Stimulated activated CD4-positive, alpha-beta T cell treated with anti-CD3 and anti-CD28 coated beads, TNF-alpha, amount 100 ng/mL, for 24 hours (primary cell): ENCODE results near the gene ADAM30.

ENCODE experiments used
- DNase-seq, 3 experiments: peaks; one replicate each; pipeline ENCODE4 v3.0.0-alpha.2; 2020; ENCODE audit warnings: low read depth in 3 of 3

ADAM30 gene

DNA sequence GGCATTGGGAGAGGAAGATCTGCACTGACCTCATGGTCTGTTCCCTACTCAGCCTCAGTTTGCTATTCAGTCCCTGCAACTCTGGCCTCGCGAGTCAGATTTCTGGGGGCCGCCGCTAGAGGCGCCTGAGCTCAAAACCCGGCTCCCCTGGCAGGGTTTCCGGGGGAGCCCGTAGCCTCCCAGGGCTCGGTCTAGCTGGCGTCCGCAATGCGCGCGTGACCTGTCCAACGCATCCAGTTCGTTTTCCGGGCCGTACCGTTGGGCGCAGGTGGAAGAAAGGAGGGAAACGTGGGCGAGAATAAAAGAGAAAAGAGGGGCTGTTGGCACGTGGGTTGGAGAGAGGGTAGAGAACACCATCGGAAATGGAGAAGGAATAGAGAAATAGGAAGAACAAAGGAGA is at the start of gene ADAM30:
ADAM30 (minus strand) TSS at position 213 of the 400 bp plus-strand sequence; CDS start at position 34, 179 bp downstream.
- no peak for DNase-seq

DNA sequence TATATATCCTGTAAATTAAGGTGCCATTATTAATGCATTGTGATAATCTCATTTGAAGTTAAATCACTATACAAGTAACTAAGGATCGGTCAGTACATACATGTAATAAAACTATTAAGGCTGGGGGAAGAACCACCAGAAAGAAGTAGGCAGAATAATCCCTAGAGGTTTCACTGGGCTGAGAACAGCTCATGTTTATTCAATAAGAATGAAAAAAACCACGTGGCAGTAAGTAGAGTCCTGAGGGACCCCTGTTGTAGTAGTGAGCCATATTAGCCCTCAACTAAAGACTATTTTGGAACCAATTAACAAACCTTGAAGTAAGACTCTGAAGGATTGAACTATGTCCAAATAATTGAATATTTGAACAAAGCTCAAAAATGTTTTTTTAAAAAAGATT is 46.9 kb upstream of the ADAM30 start:
- DNase-seq = no peak

DNA sequence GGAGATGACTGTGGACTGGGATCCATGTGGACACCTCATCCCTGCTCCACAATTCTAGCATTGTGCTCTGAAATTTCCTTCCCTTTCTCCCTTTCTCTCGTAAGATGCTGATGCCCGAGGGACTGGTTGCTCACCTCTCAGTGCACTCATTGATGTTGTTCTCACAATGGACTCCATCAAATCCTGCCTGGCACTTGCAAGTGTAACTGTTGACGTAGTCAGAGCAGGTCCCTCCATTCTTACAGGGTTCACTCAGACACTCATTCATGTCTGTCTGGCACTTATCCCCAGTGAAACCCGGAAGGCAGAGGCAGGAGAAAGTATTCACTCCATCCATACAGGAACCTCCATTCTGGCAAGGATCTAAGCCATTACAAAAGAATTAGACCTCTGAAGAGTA is 45.1 kb upstream of the ADAM30 start:
- no peak for DNase-seq

DNA sequence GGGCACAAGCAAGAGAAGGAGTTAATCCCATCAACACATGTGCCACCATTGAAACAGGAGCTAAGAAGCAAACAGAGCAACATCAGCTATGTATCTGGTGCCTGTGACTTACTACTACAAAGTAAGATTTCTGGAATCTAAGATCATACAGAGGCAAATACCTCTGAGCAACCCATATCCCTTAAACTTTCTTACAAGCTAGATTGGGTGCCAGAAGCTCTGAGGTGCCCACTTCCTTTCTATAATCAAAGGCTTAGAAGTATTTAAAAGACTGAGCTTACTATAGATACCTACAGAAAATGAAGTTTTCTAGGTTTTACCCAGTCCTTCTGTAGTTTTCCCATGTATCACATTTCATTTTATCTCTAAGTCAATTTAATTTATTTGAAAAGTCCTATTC is 44.4 kb upstream of the ADAM30 start:
- no peak for DNase-seq

DNA sequence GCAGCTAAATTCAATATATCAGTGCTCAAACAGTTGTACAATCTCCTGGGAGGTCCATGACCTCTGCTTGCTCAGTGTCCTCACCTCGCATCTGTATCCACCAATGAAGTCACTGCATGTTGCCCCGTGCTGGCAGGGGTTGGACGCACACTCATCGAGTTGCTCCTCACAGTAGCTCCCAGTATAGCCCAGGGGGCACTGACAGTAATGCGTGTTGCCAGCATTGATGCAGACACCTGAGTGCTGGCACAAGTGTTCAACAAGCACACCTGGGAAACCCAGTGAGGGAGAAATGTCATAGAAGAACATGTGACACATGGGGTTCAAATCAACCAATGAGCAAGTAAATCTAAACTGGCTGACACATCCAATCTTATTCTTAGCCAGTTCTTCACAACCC is 40.9 kb upstream of the ADAM30 start:
- DNase-seq = no peak

DNA sequence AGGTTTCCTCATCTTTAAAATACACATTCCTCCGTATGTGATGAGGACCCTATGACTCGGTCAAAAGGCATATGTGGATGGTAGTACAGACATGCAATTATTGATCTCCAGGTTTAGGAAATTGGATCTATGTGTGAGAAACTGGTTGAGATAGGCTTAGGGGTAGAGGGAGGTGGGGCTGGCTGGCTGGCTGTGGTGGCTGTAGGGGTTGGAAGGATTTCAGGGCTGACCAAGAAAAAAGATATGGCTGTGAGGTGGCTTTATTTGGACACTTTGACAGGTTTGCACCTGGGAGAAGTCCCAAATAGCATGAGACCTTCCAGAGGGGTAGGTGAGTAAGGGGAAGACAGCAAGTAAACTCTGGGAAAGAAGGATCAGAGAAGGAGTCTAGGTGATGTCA is 39.6 kb upstream of the ADAM30 start:
- DNase-seq = no peak

DNA sequence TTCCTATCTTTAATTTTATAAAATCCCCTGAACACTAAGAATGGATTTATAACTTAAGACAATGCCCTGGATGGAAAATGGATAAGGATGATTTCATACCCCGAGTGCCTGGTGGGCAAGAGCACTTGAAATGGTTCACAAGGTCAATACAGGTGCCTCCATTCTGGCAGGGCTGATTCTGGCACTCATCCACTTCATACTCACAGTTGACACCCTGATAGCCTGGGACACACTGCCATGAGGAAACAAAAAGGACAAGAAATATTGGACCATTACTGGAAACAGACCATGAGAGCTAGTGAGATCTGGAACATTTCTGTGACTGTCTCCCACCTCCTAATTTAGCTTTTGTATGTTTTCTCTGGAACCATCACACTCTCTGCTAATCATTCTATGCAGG is 39.1 kb upstream of the ADAM30 start:
- no peak for DNase-seq

DNA sequence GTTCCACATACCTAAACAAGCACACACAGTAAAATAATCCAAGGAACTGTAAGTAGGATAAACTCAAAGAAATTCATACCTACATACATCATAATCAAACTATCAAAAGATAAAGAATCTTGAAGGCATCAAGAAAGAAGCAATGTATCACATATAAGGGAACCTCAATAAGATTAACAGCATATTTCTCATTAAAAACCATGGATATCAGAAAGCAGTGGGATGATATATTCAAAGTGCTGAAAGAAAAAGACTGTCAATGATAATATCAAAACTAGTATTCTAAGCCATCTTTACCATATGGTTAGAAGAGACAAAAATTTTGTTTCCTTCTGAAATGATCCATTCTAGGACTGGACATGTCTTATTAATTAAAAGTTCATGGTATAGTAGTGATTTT is 37.1 kb upstream of the ADAM30 start:
- no peak for DNase-seq

DNA sequence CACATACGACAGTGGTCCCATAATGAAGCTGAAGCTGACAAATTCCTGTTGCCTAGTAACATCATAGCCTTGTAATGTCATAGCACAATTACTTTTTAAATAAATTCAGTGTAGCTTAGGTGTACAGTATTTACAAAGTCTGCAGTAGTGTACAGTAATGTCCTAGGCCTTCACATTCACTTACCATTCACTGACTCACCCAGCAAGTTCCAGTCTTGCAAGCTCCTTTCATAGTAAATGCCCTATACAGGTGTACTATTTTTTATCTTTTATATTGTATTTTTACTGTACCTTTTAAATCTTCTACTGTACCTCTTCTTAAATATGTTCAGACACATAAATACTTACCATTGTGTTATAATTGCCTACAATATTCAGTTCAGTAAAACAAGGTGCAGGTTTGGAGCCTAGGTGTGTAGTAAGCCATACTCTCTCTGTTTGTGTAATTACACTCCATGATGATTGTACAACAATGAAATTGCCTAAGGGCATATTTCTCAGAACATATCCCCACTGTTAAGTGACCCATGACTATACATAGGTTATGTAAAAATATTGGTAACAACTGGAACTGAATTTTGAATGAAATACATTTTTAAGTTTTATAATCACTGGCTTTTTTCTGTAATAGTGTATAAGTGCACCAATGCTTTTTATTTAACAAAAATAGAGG is 33.5 kb upstream of the ADAM30 start:
- DNase-seq = no peak

DNA sequence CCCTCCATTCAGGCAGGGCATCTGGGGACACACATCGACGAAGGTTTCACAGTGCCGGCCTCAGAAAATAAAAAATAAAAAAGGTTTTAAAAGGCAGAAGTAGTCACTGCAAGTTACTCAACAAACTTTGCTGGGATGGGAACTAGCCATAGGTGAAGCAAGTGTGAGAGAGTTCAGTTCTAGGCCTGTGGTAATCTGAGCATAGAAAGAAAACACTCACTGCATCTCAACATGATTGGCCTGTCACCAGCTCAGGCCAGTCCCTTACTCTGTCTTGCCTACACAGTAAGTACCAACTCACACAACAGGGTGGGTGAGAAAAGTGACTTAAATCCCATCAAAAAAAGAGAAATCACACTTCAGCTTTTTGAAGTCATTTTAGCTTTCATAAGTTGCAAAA is 30.2 kb upstream of the ADAM30 start:
- DNase-seq = no peak

DNA sequence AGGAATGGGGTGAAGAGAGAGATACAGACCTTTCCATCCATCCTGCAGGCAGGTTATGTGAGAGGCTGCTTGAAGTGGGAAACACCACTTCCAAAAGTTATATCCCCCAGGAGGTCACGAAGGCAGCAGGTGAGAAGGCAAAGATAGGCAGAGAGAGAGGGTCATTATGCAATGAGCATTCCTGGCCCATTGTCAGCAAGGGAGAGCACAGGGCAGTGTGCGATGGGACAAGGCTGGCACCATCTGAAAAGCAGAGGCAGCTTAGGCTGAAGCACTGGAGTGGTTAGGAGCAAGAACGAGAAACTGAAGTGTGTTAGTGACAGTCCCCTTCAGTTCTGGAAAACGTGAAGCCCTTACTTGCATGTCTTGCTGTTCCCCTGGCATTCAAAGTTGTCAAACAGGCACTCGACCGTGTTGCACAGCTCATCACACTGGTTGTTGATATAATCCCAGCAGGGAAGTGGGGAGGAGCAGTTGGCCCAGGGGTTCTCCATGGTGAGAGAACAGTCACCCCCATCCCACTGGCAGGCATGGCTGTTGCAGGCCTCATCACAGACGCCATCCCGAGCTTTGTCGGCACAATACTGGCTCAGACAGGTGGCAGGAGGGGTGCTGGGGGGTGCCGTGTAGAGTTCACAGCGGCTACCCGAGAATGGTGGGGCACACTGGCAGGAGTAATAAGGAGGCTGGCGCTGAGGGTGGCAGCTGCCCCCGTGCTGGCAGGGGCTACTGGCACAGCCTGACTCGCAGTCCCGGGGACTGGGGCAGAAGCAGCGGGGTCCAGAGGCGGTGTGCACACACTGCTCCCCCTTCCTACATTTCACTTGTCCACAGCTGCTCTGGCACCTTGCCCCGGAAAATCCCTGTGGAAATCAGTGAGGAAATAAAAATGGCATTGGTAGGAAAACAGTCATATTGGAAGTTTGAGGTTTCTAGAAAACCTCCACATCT is 28.9 kb upstream of the ADAM30 start:
- DNase-seq = no peak

DNA sequence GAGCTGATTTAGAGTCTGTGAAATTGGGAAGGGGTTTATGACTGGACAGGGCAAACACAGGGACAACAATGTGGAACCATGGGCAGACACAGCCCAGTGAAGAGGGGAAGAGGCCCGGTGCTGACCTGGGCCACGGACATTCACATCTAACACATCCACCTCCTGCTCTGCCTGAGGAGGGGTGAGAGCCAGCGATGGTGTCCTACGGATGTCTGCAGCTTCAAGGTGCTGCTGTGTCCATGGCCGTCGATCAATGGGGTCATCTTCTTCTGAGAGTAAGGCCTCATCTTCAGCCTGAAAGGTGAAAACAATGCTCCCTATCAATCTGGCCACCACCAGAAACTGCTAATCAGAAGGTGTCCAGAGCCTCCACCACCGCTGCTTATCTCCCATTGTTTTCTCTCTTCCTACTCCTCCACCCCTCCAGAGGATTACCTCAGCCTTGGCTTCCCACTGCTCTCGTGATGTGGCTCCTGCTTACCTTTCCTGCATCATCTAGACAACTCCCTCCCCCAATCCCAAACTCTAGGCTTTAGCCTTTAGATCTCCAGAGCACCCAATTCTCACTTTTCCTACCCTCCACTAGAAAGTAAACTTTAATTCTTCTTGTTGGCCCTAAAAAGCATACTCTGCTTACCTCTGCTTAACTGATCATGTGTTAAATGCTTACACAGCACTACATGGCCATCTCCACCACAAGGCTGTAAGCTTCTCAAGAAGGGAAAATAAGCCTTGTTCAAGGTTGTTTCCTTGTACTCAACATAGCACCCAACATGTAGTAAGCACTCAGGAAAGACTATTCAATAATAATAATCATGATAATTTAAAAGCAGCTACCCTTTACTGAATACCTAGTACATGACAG is 24.0 kb upstream of the ADAM30 start:
- no peak for DNase-seq

DNA sequence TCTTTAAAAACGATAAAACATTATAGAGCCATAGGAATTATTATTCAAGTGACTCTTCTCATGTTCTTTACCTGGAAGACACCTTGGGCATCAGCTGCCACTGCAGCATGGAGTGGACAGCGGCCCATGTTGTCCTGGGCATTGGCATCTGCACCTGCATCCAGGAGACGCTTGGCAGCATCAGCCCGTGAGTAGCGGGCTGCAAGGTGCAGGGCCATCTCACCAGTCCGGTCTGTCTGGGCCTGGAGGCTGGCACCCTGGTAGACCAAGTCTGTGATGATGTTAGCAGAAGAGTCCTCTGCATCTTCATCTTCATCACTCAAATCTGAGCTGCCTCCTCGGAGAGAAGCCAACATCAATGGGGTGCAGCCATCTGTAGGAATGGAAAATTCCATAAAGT is 22.9 kb upstream of the ADAM30 start:
- no peak for DNase-seq

DNA sequence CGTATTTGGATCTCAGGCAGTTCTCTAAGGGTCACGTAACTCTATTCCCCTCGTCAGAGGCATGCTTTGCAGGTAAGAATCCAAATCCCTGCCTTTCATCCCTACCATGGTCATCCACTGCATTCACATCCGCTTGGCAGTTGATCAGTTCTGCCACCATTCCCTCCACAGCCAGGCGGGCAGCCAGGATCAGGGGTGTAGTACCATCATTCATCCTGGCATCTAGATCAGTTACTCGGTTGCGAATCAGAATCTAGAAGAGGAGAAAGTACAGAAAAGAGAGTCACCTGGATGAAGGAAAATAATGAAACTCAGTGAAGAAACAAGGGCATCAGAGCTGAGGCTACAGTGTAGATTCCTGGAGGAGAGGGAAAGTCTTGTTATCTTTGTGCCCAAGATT is 22.0 kb upstream of the ADAM30 start:
- DNase-seq = no peak

DNA sequence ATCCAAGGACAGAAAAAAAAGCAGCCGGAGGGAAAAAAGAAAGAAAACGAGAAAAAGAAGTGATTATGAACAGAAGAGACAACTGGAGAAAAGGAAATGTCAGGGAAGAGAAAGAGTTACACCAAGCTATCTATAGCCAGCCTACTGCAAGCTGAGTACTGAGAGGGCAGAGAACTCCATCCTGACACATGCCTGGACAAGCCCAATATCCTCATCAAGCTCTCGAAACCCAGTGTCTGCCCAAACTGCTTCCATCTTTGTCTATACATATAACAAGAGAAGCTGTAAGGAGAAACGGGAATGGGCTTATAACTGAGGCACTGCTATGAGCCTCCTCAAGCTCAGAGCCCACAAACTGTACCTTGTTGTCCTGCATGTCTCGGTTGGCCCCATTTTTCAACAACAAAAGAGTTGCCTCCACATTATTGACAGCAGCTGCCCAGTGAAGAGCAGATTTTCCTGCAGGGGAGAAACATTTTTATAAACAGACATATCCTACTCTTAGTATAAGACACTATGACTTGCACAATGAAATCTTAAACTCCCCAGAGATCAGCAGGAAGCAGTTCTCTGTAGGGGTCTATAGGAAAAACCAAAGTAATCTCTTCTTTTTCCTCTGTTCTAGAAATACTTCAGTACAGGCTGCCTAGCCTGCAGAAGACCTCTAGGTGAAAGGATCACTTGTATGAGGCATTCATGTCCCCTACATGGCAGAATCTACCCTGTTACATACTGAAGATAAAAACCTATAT is 21.2 kb upstream of the ADAM30 start:
- no peak for DNase-seq

DNA sequence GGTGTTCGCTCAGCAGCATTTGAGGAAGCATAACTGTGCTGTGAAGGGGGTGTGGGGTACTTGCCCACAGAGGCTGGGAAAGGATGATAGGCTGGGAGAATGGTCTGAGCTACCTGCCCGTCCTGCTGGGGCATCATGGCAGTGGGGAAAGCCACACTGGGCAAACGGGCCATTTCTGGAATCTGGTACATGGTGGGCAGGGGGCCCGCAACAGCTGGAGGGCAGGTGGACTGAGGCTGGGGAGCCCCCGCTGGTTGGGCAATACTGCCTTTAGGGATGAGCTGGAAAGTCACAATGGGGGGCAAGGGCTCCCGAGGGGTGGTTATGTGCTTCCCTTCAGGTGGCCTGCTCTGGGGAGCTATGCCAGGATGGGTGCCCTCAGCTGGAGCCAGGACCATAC is 19.2 kb upstream of the ADAM30 start:
- no peak for DNase-seq

DNA sequence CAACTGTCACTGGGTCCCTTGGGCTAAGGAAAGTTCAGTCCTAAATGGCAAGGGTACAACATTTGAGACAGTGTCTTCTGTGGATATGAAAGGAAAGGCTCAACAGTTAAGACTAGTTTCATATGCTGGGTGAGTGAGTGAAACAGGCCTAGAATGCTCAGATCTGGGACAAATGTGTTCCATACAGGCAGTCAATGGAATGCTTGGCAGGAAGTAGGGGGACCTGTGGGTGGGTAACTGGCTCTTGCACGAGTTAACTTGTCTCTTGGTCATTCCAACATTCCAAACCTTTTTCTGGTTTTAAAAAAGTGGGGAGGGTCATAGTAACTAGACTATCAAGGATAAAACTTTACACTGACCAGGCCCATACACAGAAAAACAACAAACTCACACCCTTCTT is 17.8 kb upstream of the ADAM30 start:
- no peak for DNase-seq

DNA sequence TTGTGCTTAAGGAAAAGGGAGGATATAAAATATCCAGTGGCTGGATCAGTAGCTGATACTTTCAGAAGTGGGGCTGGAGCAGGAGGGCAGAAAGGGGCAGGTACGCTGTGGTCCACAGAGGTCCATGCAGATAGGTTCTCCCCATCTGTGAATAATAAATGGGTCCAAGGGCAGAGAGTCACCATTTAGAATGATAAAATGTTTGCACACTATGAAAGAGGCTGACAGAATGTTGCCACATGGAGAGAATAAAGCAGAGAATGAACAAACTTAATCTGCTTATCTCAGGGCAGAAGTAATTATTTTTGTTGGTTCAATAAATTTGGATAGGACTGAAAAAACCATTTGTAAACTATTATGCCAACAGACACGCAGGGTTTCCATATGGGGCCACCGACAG is 16.6 kb upstream of the ADAM30 start:
- DNase-seq = no peak

DNA sequence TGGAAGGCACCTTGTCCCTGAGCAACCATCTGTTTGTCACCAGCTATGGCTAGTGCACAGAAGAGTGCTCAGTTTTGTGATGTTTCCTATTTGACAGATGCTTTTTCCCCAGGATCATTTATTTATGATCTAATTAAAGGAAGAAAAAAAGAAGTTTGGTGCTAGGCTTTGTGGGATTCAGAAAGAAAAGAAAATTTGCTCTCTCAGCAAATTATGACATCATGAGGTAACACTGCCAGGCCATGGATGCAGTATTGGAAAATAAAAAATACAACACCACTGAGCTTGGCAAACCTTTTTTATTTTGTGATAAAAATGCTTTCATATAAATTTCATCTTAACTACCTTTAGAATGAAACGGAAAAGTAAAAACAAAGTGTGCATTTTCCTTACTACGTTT is 15.5 kb upstream of the ADAM30 start:
- DNase-seq = no peak

DNA sequence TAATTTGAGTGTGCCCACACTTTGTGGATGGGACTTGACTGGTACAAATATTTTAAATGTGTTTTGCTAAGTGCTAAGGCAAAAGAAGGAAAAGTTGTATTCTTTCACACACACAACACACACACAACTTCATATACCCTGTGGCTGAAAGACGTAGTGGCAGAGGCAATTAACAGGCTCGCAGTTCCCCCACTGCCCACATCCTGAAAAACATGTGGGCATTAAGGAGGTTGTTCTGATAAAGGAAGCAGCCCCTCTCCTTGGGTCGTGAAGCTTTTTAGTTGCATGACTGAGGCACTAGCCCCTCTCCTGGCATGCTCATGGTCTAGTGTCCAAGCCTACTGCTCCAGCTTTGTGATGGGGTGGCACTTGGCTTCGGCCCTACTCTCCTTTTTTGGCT is 14.3 kb upstream of the ADAM30 start:
- DNase-seq = no peak

DNA sequence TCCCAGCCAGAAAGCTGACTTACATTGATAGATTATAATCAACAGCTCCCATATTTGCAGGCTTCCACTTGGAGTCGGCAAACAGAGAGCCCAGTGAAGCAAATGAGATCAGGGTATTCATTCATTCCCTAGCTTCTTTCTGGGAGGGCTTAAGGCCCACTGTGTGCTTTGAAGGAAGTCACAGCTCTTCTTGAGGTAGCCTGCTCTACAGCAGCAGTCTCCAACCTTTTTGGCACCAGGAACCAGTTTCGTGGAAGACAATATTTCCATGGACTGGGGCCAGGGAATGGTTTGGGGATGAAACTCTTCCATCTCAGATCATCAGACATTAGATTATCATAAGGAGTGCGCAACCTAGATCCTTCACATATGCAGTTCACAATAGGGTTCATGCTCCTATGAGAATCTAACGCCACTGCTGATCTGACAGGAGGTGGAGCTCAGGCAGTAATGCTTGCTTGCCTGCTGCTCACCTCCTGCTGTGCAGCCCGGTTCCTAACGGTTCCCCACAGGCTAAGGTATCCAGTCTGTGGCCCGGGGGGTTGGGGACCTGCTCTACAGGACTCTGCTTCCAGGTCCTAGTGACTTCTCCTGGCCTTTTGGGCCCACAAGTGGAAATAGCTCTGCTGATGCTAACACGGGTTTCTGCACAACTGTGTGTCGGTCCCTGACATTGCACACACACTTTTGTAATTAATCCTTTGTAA is 13.7 kb upstream of the ADAM30 start:
- DNase-seq = no peak
